Subcutaneous adipose tissue (tissue), 4 donors: Measurements from ENCODE around the gene GJC1. TPM values are rescaled to one million over a fixed set of nuclear protein-coding genes. Genes with fewer than 3 reads are reported as not detected.

Experiments
- CTCF ChIP-seq: fragments of 450-650 bp; IDR thresholded peaks from one replicate; pipeline ENCODE4 v1.5.1; 2016; ENCODE audit warnings: low read depth, mild to moderate bottlenecking, control low read depth, antibody characterized with exemption, moderate library complexity
- total RNA-seq, 4 donors: library from RNA; depleted of rRNA; stranded (reverse); fragments of >200 nt; gene quantifications; one replicate each; pipeline ENCODE4 v1.1.0, GENCODE V29; 2016

GJC1 gene
- total RNA-seq, 4 donors from 2014 or later: 5.9 to 19.8 (median 8.8) TPM

DNA sequence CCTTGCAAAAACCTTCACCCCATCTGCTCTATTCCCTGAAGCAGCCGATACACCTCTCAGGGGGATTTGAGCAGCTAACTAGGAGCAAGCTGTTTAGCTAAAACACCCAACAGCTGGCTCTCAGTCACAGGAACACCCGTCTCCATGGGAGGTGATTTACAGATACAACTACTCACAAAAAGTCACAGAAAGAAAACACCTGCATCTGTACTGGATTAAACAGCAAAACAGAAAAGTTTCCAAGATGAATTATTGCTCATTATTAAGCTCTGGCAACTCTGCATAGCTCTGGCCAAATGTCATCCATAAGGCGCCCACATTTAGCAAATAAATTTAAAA is 22.3 kb downstream of the GJC1 start:
- TF ChIP-seq CTCF: no peak

DNA sequence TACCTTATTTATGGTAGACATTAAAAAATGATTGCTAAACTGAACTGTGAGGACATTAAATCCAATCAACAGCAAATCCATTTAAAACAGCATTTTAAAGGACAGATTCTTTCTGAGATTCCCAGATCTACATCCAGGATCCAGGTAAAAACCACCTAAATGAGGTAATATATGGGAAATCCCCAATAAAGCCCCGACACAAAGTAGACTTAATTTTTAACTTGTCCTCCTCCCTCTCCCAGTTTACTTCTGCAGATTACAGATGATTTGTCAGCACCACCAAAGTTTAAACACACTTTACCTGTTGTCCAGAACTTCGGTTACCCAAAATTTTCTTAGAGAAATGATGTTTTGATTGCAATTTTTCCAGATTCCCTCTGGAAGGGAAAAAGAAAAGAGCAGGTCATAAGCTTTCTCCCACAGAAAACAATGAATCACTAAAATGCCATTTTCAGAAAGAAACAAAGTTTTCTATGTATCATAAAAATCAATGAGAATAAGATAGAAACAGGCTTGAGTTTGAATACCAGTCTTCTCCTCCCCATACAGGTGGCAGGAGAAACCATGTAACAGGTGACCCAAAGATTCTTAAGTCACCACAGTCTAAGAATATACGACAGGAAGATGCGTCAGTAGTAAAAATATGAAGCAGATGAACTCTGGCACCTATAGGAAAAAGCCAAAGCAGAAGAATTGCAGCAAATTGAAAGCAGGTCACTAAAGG is 22.8 kb downstream of the GJC1 start:
- TF ChIP-seq CTCF: no peak

- TF ChIP-seq CTCF: no peak
These were observed 25.6 kb downstream of the GJC1 start for GRCh38 chr17:44804302-44805089.

GRCh38 chr17:44801880-44802279 is 28.2 kb downstream of the GJC1 start:
- TF ChIP-seq CTCF: no peak

DNA sequence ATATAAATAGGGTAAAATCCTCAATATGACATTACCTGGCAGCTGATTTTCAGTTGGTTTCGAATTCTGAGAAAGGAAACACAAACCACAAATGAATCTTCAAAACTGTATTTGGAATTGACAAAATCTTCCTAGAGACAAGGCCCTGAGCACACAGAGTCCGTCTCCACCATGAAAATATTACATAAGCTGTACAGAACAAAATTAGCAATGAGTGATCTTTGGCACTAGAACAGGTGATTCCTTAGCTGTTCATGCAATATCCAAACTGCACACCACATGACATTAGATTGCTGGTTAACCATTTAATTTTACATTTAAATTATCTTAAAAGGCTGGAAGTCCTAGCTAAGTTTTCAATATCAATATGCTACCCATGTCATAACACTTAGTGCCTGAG is 31.7 kb downstream of the GJC1 start:
- TF ChIP-seq CTCF: no peak

- TF ChIP-seq CTCF: no peak
These were observed 32.3 kb downstream of the GJC1 start for GRCh38 chr17:44797802-44798201.

DNA sequence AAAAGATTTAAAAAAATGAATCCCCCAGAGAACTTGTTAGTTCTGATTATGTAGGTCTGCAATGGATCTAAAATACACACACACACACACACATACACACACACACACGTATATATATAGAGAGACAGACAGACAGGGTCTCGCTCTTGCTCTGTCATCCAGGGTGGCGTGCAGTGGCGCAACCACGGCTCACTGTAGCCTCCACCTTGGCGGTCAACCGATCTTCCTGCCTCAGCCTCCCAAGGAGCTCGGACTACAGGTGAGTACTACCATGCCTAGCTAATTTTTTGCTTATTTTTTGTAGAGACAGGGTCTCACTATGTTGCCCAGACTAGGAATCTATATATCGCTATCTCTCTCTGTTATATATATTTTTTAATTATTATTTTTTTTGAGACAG is 33.4 kb downstream of the GJC1 start:
- no peak for TF ChIP-seq CTCF
